D721Med (cell line): ENCODE measurements around the gene RABEPK.
A peak's percentile ranks its signal among the peaks of the same experiment; 100 is the strongest.
"Not testable (repeated sequence)": the region's sequence is repeated elsewhere in the genome, so short reads cannot be mapped to it uniquely, and the experiment has no call there.

ENCODE experiments used
- DNase-seq: peaks from one replicate; pipeline ENCODE4 v3.0.0; 2011; ENCODE audit warnings: low spot score; ENCODE audit not compliant: insufficient read length
- FAIRE-seq: peaks from 2 replicates; lab custom pipeline; 2011; peaks lifted over from hg19 to GRCh38; lab: Jason Lieb, UNC
- CTCF ChIP-seq: IDR thresholded peaks from 2 replicates; pipeline ENCODE4 v1.5.1; 2012; ENCODE audit warnings: mild to moderate bottlenecking, control low read depth; ENCODE audit not compliant: insufficient read depth; ENCODE audit errors: missing control alignments

RABEPK gene

GRCh38 chr9:125183054-125183453 is 17.3 kb upstream of the RABEPK start:
- no peak for FAIRE-seq

GRCh38 chr9:125183561-125183960 is 16.8 kb upstream of the RABEPK start:
- no peak for TF ChIP-seq CTCF
- FAIRE-seq (no peak), DNase-seq (no peak)

More at GRCh38 chr9:125183054-125183453, 17.3 kb upstream of the RABEPK start:
- DNase-seq, result no peak
- TF ChIP-seq CTCF, result no peak

- TF ChIP-seq CTCF, result no peak
- no peak for DNase-seq
- no peak for FAIRE-seq
Measured at GRCh38 chr9:125189011-125189360, 11.4 kb upstream of the RABEPK start.

- peak; percentile 97 for DNase-seq
- peak; percentile 55 for TF ChIP-seq CTCF
- no peak for FAIRE-seq
Measured at GRCh38 chr9:125189361-125190289, 10.7 kb upstream of the RABEPK start, which contains the start of gene PPP6C. Gene PPP6C (minus strand): TSS chr9:125189803. CDS start chr9:125189718, 85 bp downstream.

- no peak for TF ChIP-seq CTCF
- no peak for DNase-seq
- no peak for FAIRE-seq
Measured at GRCh38 chr9:125190361-125190801, 10.0 kb upstream of the RABEPK start.

- FAIRE-seq, DNase-seq: not testable (repeated sequence)
Measured at GRCh38 chr9:125194466-125194865, 5.9 kb upstream of the RABEPK start.

- not testable (repeated sequence) for FAIRE-seq, DNase-seq
Measured at GRCh38 chr9:125195591-125195990, 4.8 kb upstream of the RABEPK start.
